Measurements from ENCODE around the gene UVSSA. TPM values are rescaled to one million over a fixed set of nuclear protein-coding genes. Genes with fewer than 3 reads are reported as not detected.

The UVSSA gene
- polyA plus RNA-seq, 1 donor from 2014 or later: 13.3 TPM

- Histone ChIP-seq H3K36me3 (ENCODE audit: insufficient read depth, low read length) (peaks cover 6% of the 10 kb centered on the region), H3K27me3 (ENCODE audit: insufficient read depth, low read depth, low read length) (no peaks in the 10 kb centered on the region), H3K9me3 (ENCODE audit: low read length) (no peaks in the 10 kb centered on the region), H3K79me2 (replicated peaks; ENCODE audit: insufficient read depth, low read length) (peaks cover 27% of the 10 kb centered on the region), H3K4me2 (ENCODE audit: low read length) (no peak overlapping the region), H3K4me3 (ENCODE audit: low read length) (no peak overlapping the region), H2AFZ (ENCODE audit: low read depth, low read length) (no peak overlapping the region), H4K20me1 (ENCODE audit: insufficient read depth) (no peaks in the 10 kb centered on the region), H3K9me2 (ENCODE audit: insufficient read depth, low read length) (no peaks in the 10 kb centered on the region), H3K27ac (ENCODE audit: low read length) (no peak overlapping the region), H3K9ac (ENCODE audit: low read length) (no peak overlapping the region), H3F3A (ENCODE audit: insufficient read depth, low read length, poor library complexity, severe bottlenecking) (no peaks in the 10 kb centered on the region)
- TF ChIP-seq EZH2 (IDR thresholded peaks at IDR 0.05; ENCODE audit: borderline replicate concordance, insufficient read depth, low read length, poor library complexity, severe bottlenecking) (no peak), POLR2AphosphoS5 (IDR thresholded peaks at IDR 0.05) (no peak), TAF1 (IDR thresholded peaks at IDR 0.05; ENCODE audit: low read depth) (no peak), RAD21 (conservative IDR thresholded peaks at IDR 0.05) (no peak), REST (IDR thresholded peaks at IDR 0.05; ENCODE audit: borderline replicate concordance) (no peak)
Measured at GRCh38 chr4:1307951-1308735, 38.9 kb upstream of the UVSSA start.

GRCh38 chr4:1309261-1310010 lies 37.6 kb upstream of the UVSSA start:
- Histone ChIP-seq H2AFZ (ENCODE audit: low read depth, low read length) (no peak overlapping the region), H3K27me3 (ENCODE audit: insufficient read depth, low read depth, low read length) (no peaks in the 10 kb centered on the region), H3K9me3 (ENCODE audit: low read length) (no peaks in the 10 kb centered on the region), H4K20me1 (ENCODE audit: insufficient read depth) (no peaks in the 10 kb centered on the region), H3K4me2 (ENCODE audit: low read length) (no peak overlapping the region), H3K79me2 (replicated peaks; ENCODE audit: insufficient read depth, low read length) (peaks cover 24% of the 10 kb centered on the region), H3K9me2 (ENCODE audit: insufficient read depth, low read length) (no peaks in the 10 kb centered on the region), H3K9ac (ENCODE audit: low read length) (no peak overlapping the region), H3K36me3 (ENCODE audit: insufficient read depth, low read length) (peaks cover 7% of the 10 kb centered on the region), H3K4me3 (ENCODE audit: low read length) (peak overlapping the region; percentile 56), H3F3A (ENCODE audit: insufficient read depth, low read length, poor library complexity, severe bottlenecking) (no peaks in the 10 kb centered on the region), H3K27ac (ENCODE audit: low read length) (no peak overlapping the region)
- TF ChIP-seq POLR2AphosphoS5 (IDR thresholded peaks at IDR 0.05) (no peak), REST (IDR thresholded peaks at IDR 0.05; ENCODE audit: borderline replicate concordance) (no peak), EZH2 (IDR thresholded peaks at IDR 0.05; ENCODE audit: borderline replicate concordance, insufficient read depth, low read length, poor library complexity, severe bottlenecking) (no peak), SMC3 (conservative IDR thresholded peaks at IDR 0.05; ENCODE audit: poor library complexity) (no peak), RAD21 (conservative IDR thresholded peaks at IDR 0.05) (no peak), CTCF (IDR thresholded peaks at IDR 0.05; ENCODE audit: poor library complexity, severe bottlenecking) (no peak), EP300 (conservative IDR thresholded peaks at IDR 0.05; ENCODE audit: poor library complexity, severe bottlenecking) (no peak), MXI1 (conservative IDR thresholded peaks at IDR 0.05; ENCODE audit: poor library complexity, severe bottlenecking) (no peak), TAF1 (IDR thresholded peaks at IDR 0.05; ENCODE audit: low read depth) (no peak)

Measured in neural cell (in vitro differentiated cells).